Activated T-cell treated with anti-CD3 and anti-CD28 coated beads, Interleukin-2, amount 50 U/mL, for 4 hours (primary cell): ENCODE measurements around the gene ARMC5. TPM values are rescaled to one million over a fixed set of nuclear protein-coding genes. Genes with fewer than 3 reads are reported as not detected.
"Not testable (repeated sequence)": the region's sequence is repeated elsewhere in the genome, so short reads cannot be mapped to it uniquely, and the experiment has no call there.

ENCODE experiments used
- ATAC-seq, 2 donors: fragments of 200-7000 bp; cut with Tn5 transposase; one replicate each; pipeline ENCODE4 v1.10.0; 2021
- DNase-seq: peaks from one replicate; pipeline ENCODE4 v3.0.0-alpha.2; 2020
- H3K27me3 Mint-ChIP-seq: one replicate; pipeline ENCODE4 v1.8.0; 2021; ENCODE audit warnings: low read depth, mixed read lengths
- H3K36me3 Mint-ChIP-seq: one replicate; pipeline ENCODE4 v1.8.0; 2022; ENCODE audit warnings: mixed read lengths; ENCODE audit not compliant: insufficient read depth
- H3K4me1 Mint-ChIP-seq: one replicate; pipeline ENCODE4 v1.8.0; 2021; ENCODE audit warnings: low read depth, mixed read lengths
- H3K4me3 Mint-ChIP-seq: one replicate; pipeline ENCODE4 v1.8.0; 2021; ENCODE audit warnings: mild to moderate bottlenecking, moderate library complexity, mixed read lengths
- H3K9me3 Mint-ChIP-seq: one replicate; pipeline ENCODE4 v1.8.0; 2021; ENCODE audit warnings: mixed read lengths
- total RNA-seq, 3 donors: library from RNA; stranded (reverse); gene quantifications; one replicate each; pipeline ENCODE4 v1.2.1, GENCODE V29; 2021

The ARMC5 gene
- total RNA-seq, 3 donors from 2014 or later = 18.4 to 18.9 (median 18.7) TPM

- not testable (repeated sequence) for H3K36me3 Mint-ChIP-seq, H3K4me1 Mint-ChIP-seq
Observed at GRCh38 chr16:31445931-31446330, 13.4 kb upstream of the ARMC5 start.

GRCh38 chr16:31451201-31451600 is 8.1 kb upstream of the ARMC5 start:
- Mint-ChIP-seq H3K27me3 (no peaks in the 10 kb centered on the region), H3K4me3 (no peak overlapping the region), H3K4me1 (peaks cover 25% of the 10 kb centered on the region), H3K9me3 (no peaks in the 10 kb centered on the region), H3K36me3 (peaks cover 2% of the 10 kb centered on the region)
- no peak for ATAC-seq
- DNase-seq = no peak

More at GRCh38 chr16:31445931-31446330, 13.4 kb upstream of the ARMC5 start:
- ATAC-seq, H3K4me3 Mint-ChIP-seq, DNase-seq, H3K27me3 Mint-ChIP-seq, H3K9me3 Mint-ChIP-seq: not testable (repeated sequence)

- DNase-seq (no peak), ATAC-seq (no peak)
- H3K4me1 Mint-ChIP-seq = peaks cover 27% of the 10 kb centered on the region
- no peaks in the 10 kb centered on the region for H3K9me3 Mint-ChIP-seq
- H3K27me3 Mint-ChIP-seq = no peaks in the 10 kb centered on the region
- no peak overlapping the region for H3K4me3 Mint-ChIP-seq
- H3K36me3 Mint-ChIP-seq = peaks cover 2% of the 10 kb centered on the region
Observed at GRCh38 chr16:31451681-31452351, 7.5 kb upstream of the ARMC5 start.

GRCh38 chr16:31452631-31453106 is 6.6 kb upstream of the ARMC5 start:
- no peak for ATAC-seq
- H3K9me3 Mint-ChIP-seq = no peaks in the 10 kb centered on the region
- H3K36me3 Mint-ChIP-seq = peaks cover 2% of the 10 kb centered on the region

GRCh38 chr16:31453255-31454204 is 5.8 kb upstream of the ARMC5 start:
- ATAC-seq = no peak
- H3K36me3 Mint-ChIP-seq = peaks cover 2% of the 10 kb centered on the region
- no peak overlapping the region for H3K4me3 Mint-ChIP-seq
- no peaks in the 10 kb centered on the region for H3K9me3 Mint-ChIP-seq
- H3K27me3 Mint-ChIP-seq = no peaks in the 10 kb centered on the region
- DNase-seq = no peak
- H3K4me1 Mint-ChIP-seq = peaks cover 40% of the 10 kb centered on the region

More at GRCh38 chr16:31452631-31453106, 6.6 kb upstream of the ARMC5 start:
- peaks cover 33% of the 10 kb centered on the region for H3K4me1 Mint-ChIP-seq
- H3K4me3 Mint-ChIP-seq = no peak overlapping the region
- no peak for DNase-seq
- H3K27me3 Mint-ChIP-seq = no peaks in the 10 kb centered on the region

- H3K9me3 Mint-ChIP-seq = no peaks in the 10 kb centered on the region
- peaks cover 49% of the 10 kb centered on the region for H3K4me1 Mint-ChIP-seq
- H3K27me3 Mint-ChIP-seq = no peaks in the 10 kb centered on the region
- no peak for DNase-seq
- peak overlapping the region; percentile 25 for H3K4me3 Mint-ChIP-seq
- H3K36me3 Mint-ChIP-seq = peaks cover 2% of the 10 kb centered on the region
- ATAC-seq = no peak
Observed at GRCh38 chr16:31455601-31456314, 3.5 kb upstream of the ARMC5 start.

GRCh38 chr16:31456988-31457360 is 2.3 kb upstream of the ARMC5 start:
- DNase-seq (no peak), ATAC-seq (no peak)
- Mint-ChIP-seq H3K4me1 (peaks cover 49% of the 10 kb centered on the region), H3K36me3 (peaks cover 2% of the 10 kb centered on the region), H3K9me3 (no peaks in the 10 kb centered on the region), H3K4me3 (peak overlapping the region; percentile 87), H3K27me3 (no peaks in the 10 kb centered on the region)

GRCh38 chr16:31458073-31458843 is 1.0 kb upstream of the ARMC5 start:
- peak overlapping the region; percentile 87 for H3K4me3 Mint-ChIP-seq
- peaks cover 7% of the 10 kb centered on the region for H3K36me3 Mint-ChIP-seq
- no peaks in the 10 kb centered on the region for H3K27me3 Mint-ChIP-seq
- DNase-seq (peak; percentile 42), ATAC-seq (no peak)
- H3K4me1 Mint-ChIP-seq = peaks cover 45% of the 10 kb centered on the region
- H3K9me3 Mint-ChIP-seq = no peaks in the 10 kb centered on the region

- H3K9me3 Mint-ChIP-seq = no peaks in the 10 kb centered on the region
- peak overlapping the region; percentile 87 for H3K4me3 Mint-ChIP-seq
- DNase-seq = peak; percentile 100
- ATAC-seq = peak; percentile 83 to 84
- no peaks in the 10 kb centered on the region for H3K27me3 Mint-ChIP-seq
- peaks cover 12% of the 10 kb centered on the region for H3K36me3 Mint-ChIP-seq
- H3K4me1 Mint-ChIP-seq = peaks cover 41% of the 10 kb centered on the region
Observed at GRCh38 chr16:31459687-31460581, 633 bp downstream of the ARMC5 start.

- Mint-ChIP-seq H3K9me3 (no peaks in the 10 kb centered on the region), H3K4me1 (peaks cover 35% of the 10 kb centered on the region), H3K36me3 (peaks cover 18% of the 10 kb centered on the region), H3K4me3 (peak overlapping the region; percentile 78), H3K27me3 (no peaks in the 10 kb centered on the region)
- ATAC-seq = no peak
- no peak for DNase-seq
Observed at GRCh38 chr16:31460582-31461002, 1.3 kb downstream of the ARMC5 start.

GRCh38 chr16:31461201-31461920 is 2.1 kb downstream of the ARMC5 start:
- peaks cover 29% of the 10 kb centered on the region for H3K4me1 Mint-ChIP-seq
- no peaks in the 10 kb centered on the region for H3K9me3 Mint-ChIP-seq
- H3K4me3 Mint-ChIP-seq = peak overlapping the region; percentile 56
- DNase-seq = no peak
- ATAC-seq = no peak
- no peaks in the 10 kb centered on the region for H3K27me3 Mint-ChIP-seq
- peaks cover 18% of the 10 kb centered on the region for H3K36me3 Mint-ChIP-seq
